ENCODE measurements around the gene HEBP1. TPM values are rescaled to one million over a fixed set of nuclear protein-coding genes. Genes with fewer than 3 reads are reported as not detected.

The HEBP1 gene
- total and polyA plus RNA-seq, 8 donors: 25.8 to 57.6 (median 44.4) TPM

GRCh38 chr12:13026286-13026685 lies 26.2 kb upstream of the HEBP1 start:
- WGBS, 2 donors: 59 to 82% methylated on average over 1 of the region's 1 CpG
- TF ChIP-seq CTCF (IDR thresholded peaks at IDR 0.05): no peak
- Histone ChIP-seq H3K4me1 (no peaks in the 10 kb centered on the region), H3K27ac (no peak overlapping the region), H3K27me3 (no peaks in the 10 kb centered on the region), H3K9me3 (no peaks in the 10 kb centered on the region), H3K4me3 (no peak overlapping the region), H3K36me3 (no peaks in the 10 kb centered on the region)
- intact Hi-C loops (cut with DNase I): no loop called here
- no peak for DNase-seq
- no peak for FAIRE-seq
- ATAC-seq: no peak

GRCh38 chr12:13024531-13024916 lies 24.5 kb upstream of the HEBP1 start:
- H3K27ac ChIP-seq: no peak overlapping the region
- no peaks in the 10 kb centered on the region for H3K27me3 ChIP-seq
- no peak for TF ChIP-seq CTCF (IDR thresholded peaks at IDR 0.05)
- no peaks in the 10 kb centered on the region for H3K9me3 ChIP-seq
- H3K4me1 ChIP-seq: no peaks in the 10 kb centered on the region
- 81 to 89% methylated on average over 5 of the region's 5 CpGs for WGBS, 2 donors
- H3K4me3 ChIP-seq: no peak overlapping the region
- FAIRE-seq: no peak
- no peak for DNase-seq
- no peaks in the 10 kb centered on the region for H3K36me3 ChIP-seq
- intact Hi-C loops (cut with DNase I): no loop called here
- peak in 1 of 4 donors; percentile 61 for ATAC-seq

GRCh38 chr12:13023811-13024530 lies 23.9 kb upstream of the HEBP1 start:
- 88% methylated on average over 6 of the region's 6 CpGs for WGBS, 2 donors
- Histone ChIP-seq H3K9me3 (no peaks in the 10 kb centered on the region), H3K27me3 (no peaks in the 10 kb centered on the region), H3K27ac (no peak overlapping the region), H3K4me3 (no peak overlapping the region), H3K4me1 (no peaks in the 10 kb centered on the region), H3K36me3 (no peaks in the 10 kb centered on the region)
- DNase-seq: peak in 2 of 6 donors; percentile 8 to 38
- intact Hi-C loops (cut with DNase I): no loop called here
- peak in 2 of 4 donors; percentile 80 to 94 for ATAC-seq
- no peak for FAIRE-seq
- TF ChIP-seq CTCF (IDR thresholded peaks at IDR 0.05): peak in 1 of 4 donors; percentile 14

GRCh38 chr12:13022851-13023271 lies 22.8 kb upstream of the HEBP1 start:
- intact Hi-C loops (cut with DNase I): no loop called here
- 77 to 82% methylated on average over 6 of the region's 6 CpGs for WGBS, 2 donors

More at GRCh38 chr12:13022851-13023271, 22.8 kb upstream of the HEBP1 start:
- Histone ChIP-seq H3K9me3 (no peaks in the 10 kb centered on the region), H3K4me1 (no peaks in the 10 kb centered on the region), H3K4me3 (no peak overlapping the region), H3K27me3 (no peaks in the 10 kb centered on the region), H3K36me3 (no peaks in the 10 kb centered on the region), H3K27ac (no peak overlapping the region)
- no peak for FAIRE-seq
- DNase-seq: no peak
- TF ChIP-seq CTCF (IDR thresholded peaks at IDR 0.05): no peak
- no peak for ATAC-seq
